IPS-15b (cell line): ENCODE measurements around the gene RPL27A.

ENCODE experiments used
- H3K27me3 ChIP-seq: one replicate; pipeline ENCODE4 v1.6.1; 2013; ENCODE audit warnings: low read length; ENCODE audit not compliant: control insufficient read depth, insufficient read depth
- H3K36me3 ChIP-seq: one replicate; pipeline ENCODE4 v1.6.1; 2013; ENCODE audit warnings: low read length; ENCODE audit not compliant: control insufficient read depth, insufficient read depth
- H3K4me1 ChIP-seq: one replicate; pipeline ENCODE4 v1.6.1; 2013; ENCODE audit warnings: mild to moderate bottlenecking, low read length; ENCODE audit not compliant: control insufficient read depth, insufficient read depth
- H3K4me3 ChIP-seq: one replicate; pipeline ENCODE4 v1.5.1; 2013; ENCODE audit warnings: low read depth, low read length
- H3K9ac ChIP-seq: one replicate; pipeline ENCODE4 v1.6.1; 2013; ENCODE audit warnings: low read depth, mild to moderate bottlenecking, low read length
- H3K9me3 ChIP-seq: one replicate; pipeline ENCODE4 v1.6.1; 2013; ENCODE audit warnings: mild to moderate bottlenecking, low read length; ENCODE audit not compliant: control insufficient read depth, insufficient read depth

Gene RPL27A

DNA sequence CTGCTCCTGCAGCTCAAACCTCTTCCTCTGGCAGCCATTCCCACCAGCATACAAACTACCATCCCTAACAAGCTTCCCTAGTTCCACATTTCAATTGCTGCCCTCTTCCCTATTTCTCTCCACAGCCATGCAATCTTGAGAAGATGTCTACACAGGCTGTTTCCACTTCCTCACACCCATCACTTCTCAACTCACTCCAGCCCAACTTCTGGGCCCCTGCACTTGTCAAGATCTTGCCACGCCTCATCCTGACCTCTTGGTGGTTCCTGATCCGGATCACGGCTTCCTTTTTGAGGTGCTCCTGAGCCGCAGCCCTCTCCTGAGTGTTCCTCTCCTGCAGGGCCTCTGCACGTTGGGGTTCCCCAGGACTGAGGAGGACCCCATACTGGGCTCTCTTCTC, 22.6 kb downstream of the RPL27A start:
- Histone ChIP-seq H3K9ac (no peak overlapping the region), H3K36me3 (peaks cover 11% of the 10 kb centered on the region), H3K9me3 (no peaks in the 10 kb centered on the region), H3K4me1 (peaks cover 13% of the 10 kb centered on the region), H3K27me3 (no peaks in the 10 kb centered on the region), H3K4me3 (no peak overlapping the region)

DNA sequence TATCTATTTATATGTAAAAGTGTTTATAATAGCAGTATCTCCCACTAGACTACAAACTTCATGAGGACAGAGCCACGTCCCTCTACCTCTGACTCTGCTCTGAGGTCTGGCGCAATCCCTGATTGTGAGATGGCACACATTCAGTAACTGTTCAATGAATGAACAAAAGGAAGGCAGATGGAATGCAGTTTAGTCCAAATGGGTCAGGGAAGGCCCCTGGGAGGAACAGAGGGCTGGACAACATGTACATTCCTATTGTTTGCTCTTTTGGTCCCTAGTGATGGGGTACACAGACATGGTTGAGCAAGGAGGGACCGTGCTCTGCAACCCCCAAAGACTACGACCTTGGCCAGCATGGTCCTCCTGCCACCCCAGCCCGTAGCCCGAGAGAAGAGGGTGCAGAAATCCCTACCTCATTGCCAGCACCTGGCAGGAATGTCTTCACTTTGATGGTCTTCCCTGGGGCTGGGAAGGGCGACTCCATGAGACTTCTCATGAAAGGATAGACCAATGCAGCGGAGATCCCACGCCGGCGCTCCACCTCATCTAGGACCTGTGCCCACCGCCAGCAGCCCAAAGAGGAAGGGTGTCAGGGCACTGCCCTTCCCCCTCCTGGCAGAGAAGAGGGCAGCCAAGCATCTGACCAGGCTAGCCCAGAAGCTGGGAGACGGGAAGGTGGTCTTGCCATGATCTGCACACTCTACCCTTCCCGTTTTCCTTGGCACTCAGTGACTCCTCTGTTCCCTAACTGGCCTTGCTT, 24.3 kb downstream of the RPL27A start:
- Histone ChIP-seq H3K4me1 (peaks cover 4% of the 10 kb centered on the region), H3K36me3 (peaks cover 17% of the 10 kb centered on the region), H3K27me3 (no peaks in the 10 kb centered on the region), H3K9ac (no peak overlapping the region), H3K9me3 (no peaks in the 10 kb centered on the region), H3K4me3 (no peak overlapping the region)

DNA sequence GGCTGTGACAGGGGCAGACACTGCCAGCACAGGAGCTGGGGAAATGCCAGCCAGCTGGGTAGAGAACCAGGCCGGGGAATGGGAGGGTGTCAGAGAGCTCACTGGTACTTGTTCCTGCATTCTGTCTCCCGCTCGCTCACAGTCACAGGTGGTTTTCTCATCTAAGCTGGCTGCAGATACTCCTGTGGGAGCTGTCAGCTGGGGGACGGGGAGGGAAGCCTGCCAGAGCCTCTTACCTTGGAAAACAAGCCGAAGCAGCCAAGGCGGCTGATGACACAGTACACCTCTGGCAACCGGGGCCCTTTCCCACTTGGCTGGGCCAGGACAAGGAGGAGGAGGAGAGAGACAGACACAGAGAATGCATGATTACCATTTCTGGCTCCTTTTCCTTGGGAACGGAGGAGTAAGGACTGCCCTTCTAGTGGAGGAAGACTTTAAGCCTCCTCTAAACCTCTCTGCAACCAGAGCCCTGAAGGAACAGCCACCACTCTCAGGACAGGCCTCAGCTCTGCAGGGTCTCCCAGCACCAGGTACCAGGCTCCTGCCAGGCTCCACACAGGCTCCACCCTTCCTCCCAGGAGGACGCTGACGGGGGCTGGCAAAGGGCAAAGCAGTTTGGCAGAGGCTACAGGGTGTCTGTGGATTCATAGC, 25.1 kb downstream of the RPL27A start:
- Histone ChIP-seq H3K4me1 (peaks cover 2% of the 10 kb centered on the region), H3K9ac (no peak overlapping the region), H3K27me3 (no peaks in the 10 kb centered on the region), H3K9me3 (no peaks in the 10 kb centered on the region), H3K36me3 (peaks cover 17% of the 10 kb centered on the region), H3K4me3 (no peak overlapping the region)

DNA sequence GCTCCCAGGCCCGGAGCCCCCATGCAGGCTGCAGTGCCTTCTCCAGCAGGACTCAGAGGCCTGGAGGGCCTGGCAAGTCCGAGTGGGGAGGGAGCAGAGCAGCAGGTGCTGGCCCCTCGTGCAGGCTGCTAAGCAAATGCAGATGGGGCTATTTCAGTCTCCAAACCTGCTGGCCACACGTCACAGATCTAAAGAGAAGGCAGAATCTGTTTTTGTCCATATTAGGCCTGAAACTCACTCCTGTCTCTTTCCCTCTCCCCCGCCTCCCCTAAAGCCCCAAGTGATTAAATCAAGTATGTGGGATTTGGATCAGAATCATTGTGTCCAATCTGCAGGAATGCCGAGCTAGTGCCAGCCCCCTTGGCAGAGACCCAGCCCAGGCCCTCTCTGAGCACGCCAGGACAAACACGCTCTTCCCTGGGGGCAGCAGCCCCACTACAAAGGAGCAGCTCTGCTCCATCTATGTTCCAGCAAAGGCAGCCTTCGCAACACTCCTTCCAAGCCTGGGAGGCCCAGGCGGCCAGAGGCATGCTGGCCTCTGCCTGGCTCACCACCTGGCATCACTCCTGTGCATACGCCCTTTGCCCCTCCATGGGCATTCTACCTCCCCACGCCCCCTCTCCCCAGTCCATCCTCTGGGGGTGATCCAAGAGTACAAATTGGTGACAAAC, 26.5 kb downstream of the RPL27A start:
- H3K9ac ChIP-seq = no peak overlapping the region
- no peaks in the 10 kb centered on the region for H3K9me3 ChIP-seq

DNA sequence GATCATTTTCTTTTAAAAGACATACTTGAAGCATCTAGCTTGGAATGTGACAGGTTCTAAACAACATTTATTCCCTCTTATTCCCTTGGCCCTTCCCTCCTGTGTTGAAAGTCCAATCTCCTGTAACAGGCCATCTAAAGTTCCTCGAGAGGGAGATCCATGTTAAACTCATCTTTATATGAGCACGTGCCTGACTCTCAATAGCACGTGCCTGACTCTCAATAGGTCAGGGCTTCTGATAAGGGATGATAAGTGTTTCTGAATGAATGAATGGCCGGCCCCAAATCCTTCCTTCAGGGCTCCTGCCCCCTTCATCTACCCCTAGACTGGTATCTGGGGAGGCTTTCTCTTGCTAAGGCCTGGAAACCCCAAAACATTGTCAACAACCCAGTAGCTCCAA, 27.2 kb downstream of the RPL27A start:
- Histone ChIP-seq H3K4me1 (peaks cover 2% of the 10 kb centered on the region), H3K36me3 (peaks cover 14% of the 10 kb centered on the region), H3K9ac (no peak overlapping the region), H3K9me3 (no peaks in the 10 kb centered on the region), H3K4me3 (no peak overlapping the region), H3K27me3 (no peaks in the 10 kb centered on the region)

More for the DNA sequence above, 26.5 kb downstream of the RPL27A start:
- H3K4me3 ChIP-seq = no peak overlapping the region
- H3K4me1 ChIP-seq = peaks cover 2% of the 10 kb centered on the region
- no peaks in the 10 kb centered on the region for H3K27me3 ChIP-seq
- peaks cover 14% of the 10 kb centered on the region for H3K36me3 ChIP-seq

DNA sequence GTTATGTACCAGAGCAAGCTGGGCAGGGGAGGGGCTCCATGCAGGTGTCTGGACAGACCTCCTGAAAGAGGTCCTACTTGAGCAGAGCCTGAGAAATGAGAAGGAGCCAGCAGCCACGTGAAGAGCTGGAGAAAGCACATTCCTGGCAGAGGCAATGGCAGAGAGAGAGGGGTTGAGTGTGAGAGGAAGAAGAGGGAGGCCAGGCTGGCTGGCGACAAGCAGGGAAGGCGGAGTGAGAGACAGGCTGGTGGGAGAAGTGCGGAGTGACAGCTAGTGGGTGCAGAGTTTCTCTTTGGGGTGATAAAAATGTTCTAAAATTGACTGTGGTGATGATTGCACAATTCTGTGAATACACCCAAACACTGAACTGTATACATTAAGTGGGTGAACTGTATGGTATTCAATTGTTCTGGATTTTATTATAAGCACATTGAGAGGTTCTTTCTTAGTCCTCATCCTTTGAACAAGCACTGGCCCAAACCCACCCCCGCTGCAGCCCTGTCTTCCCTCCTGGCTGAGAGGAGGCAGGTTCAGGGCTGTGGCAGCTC, 29.4 kb downstream of the RPL27A start:
- Histone ChIP-seq H3K4me1 (peaks cover 2% of the 10 kb centered on the region), H3K36me3 (peaks cover 16% of the 10 kb centered on the region), H3K9me3 (no peaks in the 10 kb centered on the region), H3K9ac (no peak overlapping the region), H3K4me3 (no peak overlapping the region), H3K27me3 (no peaks in the 10 kb centered on the region)

DNA sequence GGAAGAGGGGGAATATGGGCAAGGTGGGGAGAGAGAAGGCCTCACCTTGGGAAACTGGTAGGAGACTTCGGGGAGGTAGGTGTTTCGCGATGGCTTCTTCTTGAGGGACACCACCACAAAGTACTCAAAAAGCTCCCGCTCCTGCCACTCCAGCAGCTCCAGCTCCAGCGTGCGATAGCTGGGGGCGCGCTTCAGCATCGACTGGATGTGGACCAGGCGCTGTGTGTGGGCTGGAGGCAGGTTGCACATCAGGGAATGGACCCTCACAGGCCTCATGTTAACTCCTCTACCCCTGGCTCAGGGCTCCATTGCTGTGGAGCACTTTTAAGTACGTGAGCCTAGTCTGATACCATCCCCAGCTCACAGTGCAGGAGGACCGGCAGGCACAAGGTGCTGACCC, 29.9 kb downstream of the RPL27A start:
- Histone ChIP-seq H3K27me3 (no peaks in the 10 kb centered on the region), H3K4me3 (no peak overlapping the region), H3K4me1 (peaks cover 2% of the 10 kb centered on the region), H3K9me3 (no peaks in the 10 kb centered on the region), H3K9ac (no peak overlapping the region), H3K36me3 (peaks cover 18% of the 10 kb centered on the region)

DNA sequence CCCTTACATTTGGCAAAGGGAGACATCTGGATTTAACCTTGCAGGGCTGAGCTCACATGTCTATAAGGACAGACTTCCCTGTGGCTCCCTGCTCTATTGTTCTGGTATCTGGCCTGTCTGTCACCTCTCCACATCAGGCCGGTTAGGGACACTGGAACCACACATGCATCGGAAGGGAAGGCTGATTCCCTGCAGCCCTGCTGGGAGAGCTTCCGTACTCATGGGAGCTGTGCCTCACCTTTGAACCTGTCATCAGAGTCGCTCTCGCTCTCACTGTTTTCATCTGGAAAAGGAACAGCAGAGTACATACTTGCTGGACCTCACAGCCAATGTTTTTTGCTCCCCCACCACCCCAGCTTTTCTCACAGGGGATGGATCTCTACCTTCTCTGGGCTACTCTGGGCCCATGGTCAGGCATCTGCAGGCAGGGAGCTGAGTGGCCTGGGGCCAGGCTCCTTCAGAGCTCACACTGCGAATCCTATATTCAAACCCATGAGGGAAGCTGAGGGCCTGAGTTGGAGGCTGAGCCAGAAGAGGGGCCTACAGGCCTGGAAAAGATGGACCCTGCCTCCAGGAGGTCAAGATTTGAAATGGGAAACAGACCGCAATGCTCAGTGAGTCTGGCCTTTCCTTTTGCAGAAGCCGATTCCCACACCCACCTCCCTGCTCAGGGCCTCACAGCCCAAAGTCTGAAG, 31.3 kb downstream of the RPL27A start:
- Histone ChIP-seq H3K4me3 (no peak overlapping the region), H3K27me3 (no peaks in the 10 kb centered on the region), H3K36me3 (peaks cover 15% of the 10 kb centered on the region), H3K9me3 (no peaks in the 10 kb centered on the region), H3K9ac (no peak overlapping the region), H3K4me1 (peaks cover 2% of the 10 kb centered on the region)

DNA sequence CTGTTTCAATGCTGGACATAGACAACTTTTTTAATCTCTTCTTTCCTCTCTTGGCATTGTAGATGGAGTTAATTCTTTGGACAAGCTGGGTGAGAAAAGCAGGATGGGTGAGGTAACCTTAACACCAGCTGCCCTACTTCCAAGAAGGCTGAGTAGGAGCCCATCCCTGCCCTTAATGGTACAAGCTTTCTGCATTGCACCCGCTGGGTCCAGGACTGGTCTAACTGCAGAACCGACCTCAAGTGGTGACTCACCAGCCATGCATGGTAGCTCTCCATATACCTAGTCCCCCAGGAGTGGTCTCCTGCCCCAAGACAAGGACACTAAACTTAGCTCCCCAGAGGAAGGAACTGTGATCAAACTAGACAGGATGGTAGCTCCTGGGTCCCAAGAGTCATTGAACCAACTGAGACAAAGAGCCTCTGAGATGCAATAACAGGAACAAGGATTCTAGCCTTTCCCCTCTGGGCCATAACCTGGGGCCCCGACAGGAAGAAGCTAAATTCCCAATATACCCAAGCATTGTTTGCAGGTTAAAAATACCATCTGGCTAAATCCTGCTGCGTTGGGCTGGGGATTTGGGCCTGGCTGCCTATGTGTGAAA, 32.1 kb downstream of the RPL27A start:
- Histone ChIP-seq H3K9ac (no peak overlapping the region), H3K9me3 (no peaks in the 10 kb centered on the region), H3K4me3 (no peak overlapping the region), H3K27me3 (no peaks in the 10 kb centered on the region), H3K36me3 (peaks cover 15% of the 10 kb centered on the region), H3K4me1 (peaks cover 2% of the 10 kb centered on the region)

DNA sequence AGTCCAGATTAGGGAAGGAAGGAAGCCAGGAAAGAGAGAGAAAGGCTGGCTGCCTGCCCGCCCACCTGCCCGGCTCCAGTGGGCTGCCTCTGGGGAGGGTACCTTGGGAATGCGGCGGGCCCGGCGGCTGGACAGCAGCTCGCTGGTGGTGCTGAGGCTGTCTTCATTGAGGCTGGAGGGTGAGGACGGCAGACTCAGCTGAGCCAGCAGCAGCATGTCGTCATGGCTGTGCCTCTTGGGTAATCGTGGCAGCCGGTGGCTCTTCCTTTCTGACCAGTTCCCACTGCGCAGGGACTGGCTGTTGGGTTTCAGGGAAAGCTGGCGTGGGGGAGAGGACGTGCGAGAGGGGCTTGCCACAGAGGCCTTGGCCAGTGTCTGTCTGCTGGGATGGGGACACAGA, 32.9 kb downstream of the RPL27A start:
- H3K27me3 ChIP-seq = no peaks in the 10 kb centered on the region
- H3K36me3 ChIP-seq = peaks cover 13% of the 10 kb centered on the region
- no peak overlapping the region for H3K4me3 ChIP-seq
- H3K9ac ChIP-seq = no peak overlapping the region
- no peaks in the 10 kb centered on the region for H3K9me3 ChIP-seq
- H3K4me1 ChIP-seq = peaks cover 2% of the 10 kb centered on the region

DNA sequence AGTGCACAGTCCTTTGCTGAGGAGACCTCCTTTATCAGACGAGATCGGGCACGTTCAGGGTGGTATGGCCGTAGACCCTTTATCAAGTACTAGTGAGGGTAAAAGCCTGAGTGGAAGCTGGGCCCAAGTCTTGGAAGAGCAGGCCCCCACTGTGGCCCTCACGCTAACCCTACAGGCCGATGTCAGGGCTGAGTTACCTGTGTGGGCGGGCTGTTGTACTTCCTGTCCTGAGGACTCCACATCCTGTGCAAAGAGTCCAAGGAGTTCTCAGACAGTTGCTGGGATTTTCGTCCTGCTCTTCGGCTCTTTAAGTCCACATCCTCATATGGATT, 34.9 kb downstream of the RPL27A start:
- H3K4me1 ChIP-seq = peaks cover 11% of the 10 kb centered on the region
- no peak overlapping the region for H3K4me3 ChIP-seq
- H3K9me3 ChIP-seq = no peaks in the 10 kb centered on the region
- no peak overlapping the region for H3K9ac ChIP-seq
- peaks cover 9% of the 10 kb centered on the region for H3K36me3 ChIP-seq
- H3K27me3 ChIP-seq = no peaks in the 10 kb centered on the region
